GM18951 (cell line): ENCODE results near the gene BMP2.

Experiments
- POLR2A ChIP-seq: IDR thresholded peaks from 4 replicates; pipeline ENCODE4 v1.6.1; 2011; ENCODE audit warnings: mild to moderate bottlenecking; ENCODE audit not compliant: insufficient read length, insufficient read depth; ENCODE audit errors: extremely low read depth
- in situ Hi-C: fragments of 300-500 bp; cut with MboI; formaldehyde crosslinking; loops from one replicate; pipeline ENCODE4 v1.12.0; 2022; ENCODE audit warnings: low sequenced_read_pairs, mixed read lengths, inconsistent platforms; ENCODE audit not compliant: unreplicated experiment

Gene BMP2

GRCh38 chr20:6746901-6747609, 20.4 kb upstream of the BMP2 start:
- in situ Hi-C loops, result no loop called here
- no peak for TF ChIP-seq POLR2A

DNA sequence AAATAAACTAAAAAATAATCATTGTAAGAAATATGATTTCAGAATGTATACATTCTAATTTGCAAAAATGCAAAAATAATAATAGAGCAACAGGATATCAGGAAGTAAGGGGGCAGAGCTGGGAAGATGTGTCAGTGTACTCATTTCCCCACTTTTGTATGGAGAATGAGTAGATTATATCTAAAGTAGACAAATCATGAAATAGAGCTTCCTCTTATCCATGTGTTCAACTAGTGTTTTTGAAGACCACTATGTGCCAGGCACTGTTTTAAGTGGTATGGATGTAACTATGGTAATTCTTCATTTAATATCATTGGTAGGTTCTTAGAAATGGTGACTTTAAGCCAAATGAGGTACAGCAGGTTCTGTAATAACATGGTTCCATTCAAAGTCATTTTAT, 17.0 kb upstream of the BMP2 start:
- no peak for TF ChIP-seq POLR2A
- in situ Hi-C loops, result no loop called here

DNA sequence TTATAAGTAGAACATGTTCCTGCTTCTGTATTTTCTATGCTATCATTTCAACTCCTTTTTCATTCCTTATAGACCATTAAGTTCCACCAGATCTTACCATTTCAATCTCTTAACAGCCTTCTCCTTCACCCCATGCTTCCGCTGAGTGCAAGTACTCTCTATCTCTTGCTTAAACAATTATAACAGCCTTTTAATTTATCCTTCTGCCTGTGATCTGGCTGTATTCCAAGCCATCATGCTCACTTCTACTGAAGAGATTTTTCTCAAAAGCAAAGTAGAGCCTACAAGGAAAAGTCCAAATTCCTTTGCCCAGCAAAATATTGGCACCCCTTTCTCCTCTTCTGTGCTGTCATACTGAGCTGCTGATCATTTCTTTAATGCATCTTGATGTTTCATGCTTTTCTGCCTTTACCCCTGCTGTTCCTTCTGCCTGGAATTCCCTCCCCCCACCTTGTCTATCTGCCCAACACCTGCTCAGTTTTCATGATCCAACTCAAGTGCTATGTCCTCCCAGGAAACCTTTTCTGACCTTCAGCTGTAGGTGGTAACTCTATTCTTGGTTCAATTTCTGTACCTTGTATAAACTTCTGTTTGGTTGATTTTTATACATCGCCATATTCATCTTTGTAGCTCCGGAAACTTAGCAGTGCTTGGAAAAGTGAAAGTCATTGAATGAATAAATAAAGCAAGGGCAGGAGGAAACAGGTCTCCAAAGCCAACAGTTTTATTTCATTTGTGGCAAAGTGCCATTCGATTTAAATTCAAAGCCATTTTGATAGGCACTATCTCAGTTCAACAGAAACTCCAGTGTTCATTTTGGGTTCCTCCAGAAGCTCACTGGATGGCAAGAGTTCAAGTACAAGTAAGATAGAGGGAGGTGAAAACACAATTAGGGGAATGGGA, 10.5 kb upstream of the BMP2 start:
- in situ Hi-C loops, result no loop called here
- TF ChIP-seq POLR2A, result no peak

DNA sequence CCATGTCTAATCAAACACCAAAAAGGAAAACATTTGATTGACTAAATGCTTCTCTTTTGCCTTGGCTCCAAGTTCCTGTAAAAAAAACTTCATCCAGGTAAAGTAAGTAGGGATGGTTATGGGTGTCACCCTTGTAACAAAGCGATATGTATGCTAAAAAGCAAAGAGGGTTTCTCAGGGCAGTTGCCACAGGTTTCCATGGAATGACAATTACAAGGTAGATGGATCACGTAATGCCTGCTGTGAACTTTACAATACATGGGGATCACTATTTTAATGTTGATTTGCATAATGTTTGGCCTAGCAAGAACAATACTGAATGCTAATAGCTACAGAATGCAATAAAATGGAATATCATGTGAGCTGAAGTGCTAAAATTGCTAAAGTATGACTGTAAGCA, 2.9 kb upstream of the BMP2 start:
- in situ Hi-C loops, result no loop called here
- TF ChIP-seq POLR2A, result no peak

GRCh38 chr20:6765469-6766058, 1.9 kb upstream of the BMP2 start:
- TF ChIP-seq POLR2A, result no peak
- in situ Hi-C loops, result no loop called here

DNA sequence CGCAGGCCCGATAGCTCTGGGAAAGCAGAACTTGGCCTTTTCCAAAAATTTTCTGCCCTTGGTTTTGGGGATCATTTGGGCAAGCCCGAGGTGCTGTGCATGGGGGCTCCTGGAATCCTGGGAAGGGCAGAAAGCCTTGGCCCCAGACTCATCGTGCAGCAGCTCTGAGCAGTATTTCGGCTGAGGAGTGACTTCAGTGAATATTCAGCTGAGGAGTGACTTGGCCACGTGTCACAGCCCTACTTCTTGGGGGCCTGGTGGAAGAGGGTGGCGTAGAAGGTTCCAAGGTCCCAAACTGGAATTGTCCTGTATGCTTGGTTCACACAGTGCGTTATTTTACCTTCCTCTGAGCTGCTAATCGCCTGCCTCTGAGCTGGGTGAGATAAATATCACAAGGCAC, 1.1 kb upstream of the BMP2 start:
- TF ChIP-seq POLR2A, result no peak
- in situ Hi-C loops, result no loop called here

- in situ Hi-C loops, result no loop called here
- no peak for TF ChIP-seq POLR2A
Observed at GRCh38 chr20:6767126-6767535, 355 bp upstream of the BMP2 start.

GRCh38 chr20:6768228-6769140, 998 bp downstream of the BMP2 start:
- in situ Hi-C loops, result no loop called here
- TF ChIP-seq POLR2A, result no peak

DNA sequence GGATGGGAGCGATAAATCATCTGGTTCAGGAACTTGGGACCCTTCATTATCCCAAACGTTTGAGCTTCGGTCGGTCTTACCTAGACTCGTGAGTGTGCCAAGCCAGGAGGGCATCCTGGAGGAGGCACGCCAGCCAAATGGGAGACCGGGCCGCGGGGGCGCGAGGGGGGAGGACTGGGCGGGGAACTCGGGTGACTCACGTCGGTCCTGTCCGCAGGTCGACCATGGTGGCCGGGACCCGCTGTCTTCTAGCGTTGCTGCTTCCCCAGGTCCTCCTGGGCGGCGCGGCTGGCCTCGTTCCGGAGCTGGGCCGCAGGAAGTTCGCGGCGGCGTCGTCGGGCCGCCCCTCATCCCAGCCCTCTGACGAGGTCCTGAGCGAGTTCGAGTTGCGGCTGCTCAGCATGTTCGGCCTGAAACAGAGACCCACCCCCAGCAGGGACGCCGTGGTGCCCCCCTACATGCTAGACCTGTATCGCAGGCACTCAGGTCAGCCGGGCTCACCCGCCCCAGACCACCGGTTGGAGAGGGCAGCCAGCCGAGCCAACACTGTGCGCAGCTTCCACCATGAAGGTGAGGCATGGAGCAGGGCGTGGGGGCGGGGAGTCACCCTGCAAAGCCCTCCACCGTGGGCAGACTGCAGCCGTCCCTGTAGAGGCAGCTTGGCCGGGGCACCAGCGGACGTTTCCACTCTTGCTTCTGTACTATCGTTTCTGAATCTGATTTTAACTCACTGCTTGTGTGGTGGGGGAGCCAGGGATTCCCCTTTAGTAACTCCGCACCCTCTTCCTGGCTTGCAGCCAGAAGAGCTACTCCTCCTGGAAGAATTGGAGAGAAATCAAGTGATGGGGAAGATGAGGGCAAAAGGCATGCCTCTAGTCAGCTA, 2.7 kb downstream of the BMP2 start:
- in situ Hi-C loops, result no loop called here
- TF ChIP-seq POLR2A, result no peak

- in situ Hi-C loops, result no loop called here
Observed at GRCh38 chr20:6770786-6771100, 3.3 kb downstream of the BMP2 start.

DNA sequence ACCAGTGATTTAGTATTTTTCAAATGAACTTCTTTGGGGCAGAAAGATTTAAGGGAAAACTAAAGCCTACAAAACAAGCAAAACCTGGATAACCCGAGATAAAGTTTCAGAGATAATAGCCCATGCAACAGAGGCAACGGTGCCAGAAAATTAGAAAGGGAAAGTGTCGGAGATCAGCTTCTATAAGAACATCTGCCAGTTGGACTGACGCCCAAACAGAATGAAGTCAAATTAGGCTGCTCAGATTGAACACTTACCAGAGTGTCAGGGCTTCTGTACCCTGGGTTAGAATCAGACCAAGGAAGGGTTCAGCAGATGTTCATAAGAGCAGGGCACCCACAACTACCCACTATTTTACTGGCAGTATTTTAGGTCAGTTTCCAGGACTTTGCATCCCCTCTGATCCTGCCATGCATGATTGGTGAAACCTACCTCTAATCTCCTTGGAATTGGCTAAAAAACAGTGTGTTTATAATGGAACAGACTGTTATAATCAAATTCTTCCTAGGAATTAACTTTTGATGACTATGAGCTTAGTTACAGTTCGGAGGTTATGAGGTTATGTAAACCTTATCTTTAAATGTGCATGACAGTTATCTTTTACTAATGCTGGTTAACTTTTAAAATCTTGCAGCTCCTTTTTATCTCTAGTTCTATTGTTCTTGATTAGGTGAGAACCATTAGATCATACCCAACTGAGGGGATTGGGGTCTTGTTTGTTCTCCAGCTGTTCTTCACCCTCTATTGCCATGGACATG, 13.1 kb downstream of the BMP2 start:
- in situ Hi-C loops, result no loop called here
- TF ChIP-seq POLR2A, result no peak

More at GRCh38 chr20:6770786-6771100, 3.3 kb downstream of the BMP2 start:
- TF ChIP-seq POLR2A, result no peak
